ENCODE data around the gene ARL5A. TPM values are rescaled to one million over a fixed set of nuclear protein-coding genes. Genes with fewer than 3 reads are reported as not detected.

Gene ARL5A
- total RNA-seq, 4 donors from 2014 or later: 33.5 to 46.6 (median 39.7) TPM

DNA sequence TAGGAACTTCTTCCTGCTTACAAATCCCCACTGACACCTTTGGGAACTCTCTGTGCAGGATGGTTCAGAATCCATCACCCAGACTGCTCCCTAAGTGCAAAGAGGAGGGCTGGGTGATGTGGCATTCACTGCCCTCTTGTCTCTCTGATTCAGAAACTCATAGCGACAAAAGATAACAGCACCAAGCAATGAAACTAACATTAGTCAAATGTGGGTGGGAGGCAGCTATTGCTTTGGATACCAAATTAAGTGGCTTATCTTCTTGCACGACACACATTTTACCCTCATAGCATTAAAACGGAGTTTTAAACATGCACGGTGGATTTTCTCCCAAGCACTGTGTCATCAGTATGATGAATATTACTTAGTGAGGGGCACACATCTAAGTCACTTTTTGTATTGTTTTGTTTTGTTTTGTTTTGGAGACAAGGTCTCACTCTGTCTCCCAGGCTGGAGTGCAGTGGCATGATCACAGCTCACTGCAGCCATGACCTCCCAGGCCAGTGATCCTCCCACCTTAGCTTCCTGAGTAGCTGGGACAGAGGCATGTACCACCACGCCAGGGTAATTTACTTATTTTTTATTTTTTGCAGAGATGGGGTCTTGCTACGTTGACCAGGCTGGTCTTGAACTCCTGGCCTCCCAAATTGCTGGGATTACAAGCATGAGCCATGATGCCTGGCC is 53.0 kb downstream of the ARL5A start:
- TF ChIP-seq, protein P1, sequence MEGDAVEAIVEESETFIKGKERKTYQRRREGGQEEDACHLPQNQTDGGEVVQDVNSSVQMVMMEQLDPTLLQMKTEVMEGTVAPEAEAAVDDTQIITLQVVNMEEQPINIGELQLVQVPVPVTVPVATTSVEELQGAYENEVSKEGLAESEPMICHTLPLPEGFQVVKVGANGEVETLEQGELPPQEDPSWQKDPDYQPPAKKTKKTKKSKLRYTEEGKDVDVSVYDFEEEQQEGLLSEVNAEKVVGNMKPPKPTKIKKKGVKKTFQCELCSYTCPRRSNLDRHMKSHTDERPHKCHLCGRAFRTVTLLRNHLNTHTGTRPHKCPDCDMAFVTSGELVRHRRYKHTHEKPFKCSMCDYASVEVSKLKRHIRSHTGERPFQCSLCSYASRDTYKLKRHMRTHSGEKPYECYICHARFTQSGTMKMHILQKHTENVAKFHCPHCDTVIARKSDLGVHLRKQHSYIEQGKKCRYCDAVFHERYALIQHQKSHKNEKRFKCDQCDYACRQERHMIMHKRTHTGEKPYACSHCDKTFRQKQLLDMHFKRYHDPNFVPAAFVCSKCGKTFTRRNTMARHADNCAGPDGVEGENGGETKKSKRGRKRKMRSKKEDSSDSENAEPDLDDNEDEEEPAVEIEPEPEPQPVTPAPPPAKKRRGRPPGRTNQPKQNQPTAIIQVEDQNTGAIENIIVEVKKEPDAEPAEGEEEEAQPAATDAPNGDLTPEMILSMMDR (IDR thresholded peaks at IDR 0.05; ENCODE audit: low read depth): no peak

DNA sequence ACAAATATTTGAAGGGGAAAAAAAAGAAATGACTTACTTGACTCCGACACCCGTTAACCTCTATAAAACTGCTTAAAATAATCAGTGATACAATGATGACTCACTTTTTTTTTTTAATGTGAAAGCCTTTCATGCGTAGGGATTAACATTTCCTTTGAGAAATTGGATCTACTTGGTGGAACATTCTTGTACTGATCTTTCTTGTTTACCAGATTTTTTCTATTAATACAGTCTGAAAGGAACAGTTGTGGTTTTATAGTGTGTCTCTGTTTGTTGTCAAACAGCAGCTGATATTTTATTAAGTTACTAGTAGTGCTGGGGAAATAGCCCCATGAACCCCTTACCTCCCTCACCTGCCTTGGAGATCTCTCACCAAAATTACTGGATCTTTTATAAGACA is 53.7 kb downstream of the ARL5A start:
- TF ChIP-seq, protein P1 (IDR thresholded peaks at IDR 0.05; ENCODE audit: low read depth): no peak

- TF ChIP-seq, protein P1 (IDR thresholded peaks at IDR 0.05; ENCODE audit: low read depth): no peak
Measured at GRCh38 chr2:151771599-151772358, 56.4 kb downstream of the ARL5A start.

GRCh38 chr2:151770995-151771394 is 57.2 kb downstream of the ARL5A start:
- TF ChIP-seq, protein P1 (IDR thresholded peaks at IDR 0.05; ENCODE audit: low read depth): no peak

- TF ChIP-seq, protein P1 (IDR thresholded peaks at IDR 0.05; ENCODE audit: low read depth): no peak
Measured at GRCh38 chr2:151769606-151770005, 58.6 kb downstream of the ARL5A start.

- TF ChIP-seq, protein P1 (IDR thresholded peaks at IDR 0.05; ENCODE audit: low read depth): no peak
Measured at GRCh38 chr2:151767536-151767935, 60.7 kb downstream of the ARL5A start.

GRCh38 chr2:151766437-151767153 is 61.6 kb downstream of the ARL5A start:
- TF ChIP-seq, protein P1 (IDR thresholded peaks at IDR 0.05; ENCODE audit: low read depth): no peak

All from subcutaneous adipose tissue (tissue), 4 donors.